MM.1S (cell line): ENCODE results near the gene RNF34.

Experiments
- DNase-seq: peaks from one replicate; pipeline ENCODE4 v3.0.0-alpha.2; 2015
- H2AFZ ChIP-seq: fragments of 300-600 bp; sonication (generic); 2 replicates; pipeline ENCODE4 v1.6.0; 2016; ENCODE audit warnings: antibody characterized with exemption, low read length
- H3F3A ChIP-seq: fragments of 300-600 bp; sonication (generic); 2 replicates; pipeline ENCODE4 v1.6.1; 2016; ENCODE audit warnings: mild to moderate bottlenecking, antibody characterized with exemption, low read length, moderate library complexity, mixed read lengths; ENCODE audit not compliant: insufficient read depth
- H3K27ac ChIP-seq: fragments of 300-600 bp; sonication (generic); 2 replicates; pipeline ENCODE4 v1.5.1; 2016; ENCODE audit warnings: mild to moderate bottlenecking, low read length
- H3K27me3 ChIP-seq: fragments of 300-600 bp; sonication (generic); replicated peaks from 2 replicates; pipeline ENCODE4 v1.6.0; 2016; ENCODE audit warnings: low read length; ENCODE audit not compliant: insufficient read depth
- H3K36me3 ChIP-seq: fragments of 300-600 bp; sonication (generic); replicated peaks from 2 replicates; pipeline ENCODE4 v1.6.1; 2016; ENCODE audit warnings: mild to moderate bottlenecking, low read length, mixed read lengths; ENCODE audit not compliant: insufficient read depth
- H3K4me1 ChIP-seq: fragments of 300-600 bp; sonication (generic); 2 replicates; pipeline ENCODE4 v1.6.1; 2016; ENCODE audit warnings: low read length, mixed read lengths
- H3K4me2 ChIP-seq: fragments of 300-600 bp; sonication (generic); 2 replicates; pipeline ENCODE4 v1.6.0; 2016; ENCODE audit warnings: low read depth, low read length
- H3K4me3 ChIP-seq: fragments of 300-600 bp; sonication (generic); 2 replicates; pipeline ENCODE4 v1.5.1; 2016; ENCODE audit warnings: low read length, mixed read lengths
- H3K79me2 ChIP-seq: fragments of 300-600 bp; sonication (generic); 2 replicates; pipeline ENCODE4 v1.6.1; 2016; ENCODE audit warnings: mixed run types, low read length, mixed read lengths
- H3K9ac ChIP-seq: fragments of 300-600 bp; sonication (generic); 2 replicates; pipeline ENCODE4 v1.6.1; 2016; ENCODE audit warnings: low read length, mixed read lengths
- H3K9me2 ChIP-seq: fragments of 300-600 bp; sonication (generic); replicated peaks from 2 replicates; pipeline ENCODE4 v1.6.1; 2016; ENCODE audit warnings: mild to moderate bottlenecking, low read length, mixed read lengths; ENCODE audit not compliant: insufficient read depth
- H3K9me3 ChIP-seq: fragments of 300-600 bp; sonication (generic); replicated peaks from 2 replicates; pipeline ENCODE4 v1.6.1; 2016; ENCODE audit warnings: mild to moderate bottlenecking, low read length, mixed read lengths; ENCODE audit not compliant: insufficient read depth
- H4K20me1 ChIP-seq: fragments of 300-600 bp; sonication (generic); 2 replicates; pipeline ENCODE4 v1.6.1; 2016; ENCODE audit warnings: mild to moderate bottlenecking, low read length, moderate library complexity, mixed read lengths; ENCODE audit not compliant: insufficient read depth
- EZH2 ChIP-seq: fragments of 300-600 bp; sonication (generic); optimal IDR thresholded peaks from 2 replicates; pipeline ENCODE3; 2017; ENCODE audit warnings: low read depth, mild to moderate bottlenecking, antibody characterized with exemption, low read length, mixed read lengths
- EZH2phosphoT487 ChIP-seq: fragments of 300-600 bp; sonication (generic); IDR thresholded peaks from 2 replicates; pipeline ENCODE4 v1.6.1; 2018; ENCODE audit warnings: antibody characterized with exemption, low read length
- TF ChIP-seq, protein P1 (sequence below): fragments of 300-600 bp; sonication (generic); IDR thresholded peaks from 2 replicates; pipeline ENCODE4 v1.5.1; 2016; ENCODE audit warnings: antibody characterized with exemption, low read length, mixed read lengths

Gene RNF34

DNA sequence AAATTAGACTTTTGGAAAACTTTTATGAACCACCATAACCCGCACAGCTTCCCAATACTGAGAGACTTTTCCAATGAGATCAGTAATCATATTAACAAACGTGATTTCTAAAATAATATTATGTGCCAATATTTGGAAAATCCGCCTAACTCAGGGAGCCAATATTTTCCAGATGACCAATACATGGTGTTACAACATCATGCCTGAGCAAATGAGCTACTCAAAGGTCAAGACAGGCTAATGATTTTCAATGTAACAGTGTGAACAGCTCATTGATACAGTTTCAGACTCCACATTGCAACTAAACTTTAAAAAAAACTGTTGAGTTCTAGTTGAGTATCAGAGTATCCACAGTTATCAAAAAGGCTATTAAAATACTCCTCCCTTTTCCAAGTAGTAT, 46.8 kb downstream of the RNF34 start:
- Histone ChIP-seq H3K9me2 (no peaks in the 10 kb centered on the region), H3K36me3 (no peaks in the 10 kb centered on the region), H3K4me2 (no peak overlapping the region), H3F3A (no peaks in the 10 kb centered on the region), H2AFZ (no peak overlapping the region), H3K9ac (no peak overlapping the region), H4K20me1 (no peaks in the 10 kb centered on the region), H3K9me3 (no peaks in the 10 kb centered on the region), H3K4me1 (no peaks in the 10 kb centered on the region; the same call in 1 of the 2 replicates), H3K27me3 (no peaks in the 10 kb centered on the region), H3K79me2 (peaks cover 6% of the 10 kb centered on the region; the same call in 1 of the 2 replicates), H3K4me3 (no peak overlapping the region), H3K27ac (no peak overlapping the region)
- no peak for TF ChIP-seq EZH2
- TF ChIP-seq EZH2phosphoT487: no peak
- TF ChIP-seq, protein P1, sequence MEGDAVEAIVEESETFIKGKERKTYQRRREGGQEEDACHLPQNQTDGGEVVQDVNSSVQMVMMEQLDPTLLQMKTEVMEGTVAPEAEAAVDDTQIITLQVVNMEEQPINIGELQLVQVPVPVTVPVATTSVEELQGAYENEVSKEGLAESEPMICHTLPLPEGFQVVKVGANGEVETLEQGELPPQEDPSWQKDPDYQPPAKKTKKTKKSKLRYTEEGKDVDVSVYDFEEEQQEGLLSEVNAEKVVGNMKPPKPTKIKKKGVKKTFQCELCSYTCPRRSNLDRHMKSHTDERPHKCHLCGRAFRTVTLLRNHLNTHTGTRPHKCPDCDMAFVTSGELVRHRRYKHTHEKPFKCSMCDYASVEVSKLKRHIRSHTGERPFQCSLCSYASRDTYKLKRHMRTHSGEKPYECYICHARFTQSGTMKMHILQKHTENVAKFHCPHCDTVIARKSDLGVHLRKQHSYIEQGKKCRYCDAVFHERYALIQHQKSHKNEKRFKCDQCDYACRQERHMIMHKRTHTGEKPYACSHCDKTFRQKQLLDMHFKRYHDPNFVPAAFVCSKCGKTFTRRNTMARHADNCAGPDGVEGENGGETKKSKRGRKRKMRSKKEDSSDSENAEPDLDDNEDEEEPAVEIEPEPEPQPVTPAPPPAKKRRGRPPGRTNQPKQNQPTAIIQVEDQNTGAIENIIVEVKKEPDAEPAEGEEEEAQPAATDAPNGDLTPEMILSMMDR: no peak
- no peak for DNase-seq

DNA sequence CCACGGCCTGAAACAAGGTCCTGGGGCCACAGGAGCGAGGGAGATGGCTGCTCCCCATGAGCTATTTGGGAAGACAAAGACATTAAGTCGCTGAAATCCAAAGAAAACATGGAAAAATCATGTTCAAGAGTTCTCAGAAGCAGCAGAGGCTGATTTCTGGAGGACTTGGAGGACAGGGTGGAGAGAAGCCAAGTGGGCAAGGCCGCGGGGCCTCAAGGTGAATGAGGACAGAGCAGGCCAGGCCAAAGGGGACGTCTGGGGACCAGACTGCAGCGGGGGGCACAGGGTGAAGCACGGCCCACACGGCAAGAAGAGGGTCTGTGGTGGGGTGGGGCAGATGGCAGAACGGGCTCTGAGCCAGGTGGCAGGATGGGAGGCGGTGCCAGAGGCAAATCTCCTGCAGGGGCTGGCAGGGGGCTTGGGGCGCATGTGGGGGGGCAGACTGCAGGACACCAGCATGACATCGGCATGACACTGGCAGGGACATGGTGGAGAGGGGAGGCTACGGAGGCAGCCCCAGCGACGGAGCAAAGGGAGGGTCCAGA, 48.9 kb downstream of the RNF34 start:
- Histone ChIP-seq H3K9me3 (no peaks in the 10 kb centered on the region), H3K79me2 (peaks cover 6% of the 10 kb centered on the region; the same call in 1 of the 2 replicates), H3K4me2 (no peak overlapping the region), H3F3A (no peaks in the 10 kb centered on the region), H3K36me3 (no peaks in the 10 kb centered on the region), H4K20me1 (no peaks in the 10 kb centered on the region), H2AFZ (no peak overlapping the region), H3K4me1 (peaks cover 5% of the 10 kb centered on the region; the same call in 1 of the 2 replicates), H3K27ac (no peak overlapping the region), H3K9me2 (no peaks in the 10 kb centered on the region), H3K9ac (no peak overlapping the region), H3K27me3 (no peaks in the 10 kb centered on the region), H3K4me3 (no peak overlapping the region)
- no peak for TF ChIP-seq EZH2phosphoT487
- TF ChIP-seq, protein P1: no peak
- TF ChIP-seq EZH2: no peak
- DNase-seq: no peak

DNA sequence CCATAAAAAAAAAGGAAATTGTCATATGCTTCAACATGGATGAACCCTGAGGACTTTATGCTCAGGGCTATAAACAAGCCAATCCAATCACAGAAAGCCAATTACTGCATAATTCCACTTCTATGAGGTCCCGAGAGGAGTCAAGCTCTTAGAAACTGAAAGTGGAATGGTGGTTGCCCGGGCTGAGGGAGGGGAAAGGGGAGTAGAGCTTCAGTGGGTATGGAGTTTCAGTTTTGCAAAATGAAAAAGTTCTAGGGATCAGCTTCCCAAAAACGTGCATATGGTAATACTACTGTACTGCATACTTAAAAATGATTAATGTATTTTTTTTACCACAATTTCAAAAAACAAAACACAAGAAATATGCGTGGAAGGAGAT, 52.0 kb downstream of the RNF34 start:
- Histone ChIP-seq H3K4me1 (peaks cover 5% of the 10 kb centered on the region; the same call in 1 of the 2 replicates), H3K9me3 (no peaks in the 10 kb centered on the region), H4K20me1 (no peaks in the 10 kb centered on the region), H3K27ac (no peak overlapping the region), H3K4me2 (peak overlapping the region; percentile 18; the same call in 1 of the 2 replicates), H3K4me3 (no peak overlapping the region), H3F3A (no peaks in the 10 kb centered on the region), H3K36me3 (no peaks in the 10 kb centered on the region), H2AFZ (no peak overlapping the region), H3K9ac (no peak overlapping the region), H3K79me2 (peaks cover 26% of the 10 kb centered on the region), H3K9me2 (no peaks in the 10 kb centered on the region), H3K27me3 (no peaks in the 10 kb centered on the region)
- TF ChIP-seq EZH2phosphoT487: no peak
- TF ChIP-seq, protein P1: no peak
- TF ChIP-seq EZH2: no peak
- DNase-seq: no peak
